Caki2 (cell line): Measurements from ENCODE around the gene THPO. TPM values are rescaled to one million over a fixed set of nuclear protein-coding genes. Genes with fewer than 3 reads are reported as not detected.

Source experiments
- DNase-seq: peaks from one replicate; pipeline ENCODE4 v3.0.0-alpha.2; 2015; ENCODE audit warnings: low read depth
- in situ Hi-C: cut with HindIII; loops from 2 replicates; pipeline ENCODE4 v1.10.0; 2016; ENCODE audit warnings: low sequenced_read_pairs, low pct_unique_long_range_greater_than_20kb, mixed read lengths
- total RNA-seq: library from RNA; depleted of rRNA; stranded (reverse); fragments of >200 nt; shearing (Covaris generic); gene quantifications from 2 replicates; pipeline ENCODE4 v1.2.3, GENCODE V29; 2014; ENCODE audit warnings: low replicate concordance

THPO gene
- total RNA-seq, 1 experiment from 2014 or later = not detected

- in situ Hi-C loops = loop anchor here (25.0 kb wide), 1 partner anchor 165 kb away; no protein-coding TSS in a partner anchor
- no peak for DNase-seq
Measured at GRCh38 chr3:184372296-184372821, 5.6 kb downstream of the THPO start.

GRCh38 chr3:184371570-184372018, 6.4 kb downstream of the THPO start:
- in situ Hi-C loops = loop anchor here (25.0 kb wide), 1 partner anchor 166 kb away; no protein-coding TSS in a partner anchor
- DNase-seq = peak; percentile 70

- no peak for DNase-seq
- in situ Hi-C loops = loop anchor here (25.0 kb wide), 1 partner anchor 169 kb away; no protein-coding TSS in a partner anchor
Measured at GRCh38 chr3:184368586-184369183, 9.3 kb downstream of the THPO start.

- DNase-seq = no peak
- in situ Hi-C loops = loop anchor here (25.0 kb wide), 1 partner anchor 169 kb away; no protein-coding TSS in a partner anchor
Measured at GRCh38 chr3:184368116-184368515, 9.9 kb downstream of the THPO start.

GRCh38 chr3:184366619-184367289, 11.3 kb downstream of the THPO start:
- in situ Hi-C loops = loop anchor here (25.0 kb wide), 1 partner anchor 171 kb away; no protein-coding TSS in a partner anchor
- DNase-seq = no peak

GRCh38 chr3:184362668-184363546, 15.1 kb downstream of the THPO start:
- in situ Hi-C loops = loop anchor here (25.0 kb wide), 1 partner anchor 174 kb away; no protein-coding TSS in a partner anchor

GRCh38 chr3:184361932-184362667, 15.9 kb downstream of the THPO start:
- DNase-seq = peak; percentile 73
- in situ Hi-C loops = loop anchor here (25.0 kb wide), 1 partner anchor 175 kb away; no protein-coding TSS in a partner anchor

More at GRCh38 chr3:184362668-184363546, 15.1 kb downstream of the THPO start:
- DNase-seq = peak; percentile 97

- in situ Hi-C loops = loop anchor here (25.0 kb wide), 1 partner anchor 176 kb away; no protein-coding TSS in a partner anchor
- peak; percentile 78 for DNase-seq
Measured at GRCh38 chr3:184361532-184361931, 16.5 kb downstream of the THPO start, which contains the start of the genes CLCN2 and POLR2H. Gene CLCN2, minus strand, starts transcription at chr3:184361605. Its CDS starts 126 bp downstream, at chr3:184361479. Gene POLR2H, plus strand, starts transcription at chr3:184361710. Its CDS starts 1,783 bp downstream, at chr3:184363493.

GRCh38 chr3:184360929-184361531, 17.0 kb downstream of the THPO start:
- DNase-seq = no peak
- in situ Hi-C loops = loop anchor here (25.0 kb wide), 1 partner anchor 176 kb away; no protein-coding TSS in a partner anchor

- no peak for DNase-seq
- in situ Hi-C loops = loop anchor here (25.0 kb wide), 1 partner anchor 177 kb away; no protein-coding TSS in a partner anchor
Measured at GRCh38 chr3:184360070-184360928, 17.7 kb downstream of the THPO start.

GRCh38 chr3:184359610-184360009, 18.4 kb downstream of the THPO start:
- DNase-seq = no peak
- in situ Hi-C loops = loop anchor here (25.0 kb wide), 1 partner anchor 178 kb away; no protein-coding TSS in a partner anchor

- DNase-seq = no peak
- in situ Hi-C loops = loop anchor here (25.0 kb wide), 1 partner anchor 178 kb away; no protein-coding TSS in a partner anchor
Measured at GRCh38 chr3:184358921-184359350, 19.1 kb downstream of the THPO start.

- in situ Hi-C loops = loop anchor here (25.0 kb wide), 1 partner anchor 179 kb away; no protein-coding TSS in a partner anchor
- DNase-seq = no peak
Measured at GRCh38 chr3:184358124-184358767, 19.8 kb downstream of the THPO start.

GRCh38 chr3:184357248-184358123, 20.5 kb downstream of the THPO start:
- in situ Hi-C loops = loop anchor here (25.0 kb wide), 1 partner anchor 180 kb away; no protein-coding TSS in a partner anchor

More at GRCh38 chr3:184357248-184358123, 20.5 kb downstream of the THPO start:
- DNase-seq = no peak
